Ecto neural progenitor cell (in vitro differentiated cells): ENCODE measurements around the gene MINK1.
"Not testable (repeated sequence)": the region's sequence is repeated elsewhere in the genome, so short reads cannot be mapped to it uniquely, and the experiment has no call there.

ENCODE experiments used
- DNase-seq: peaks from one replicate; pipeline ENCODE4 v3.0.0-alpha.2; 2018; ENCODE audit warnings: low spot score

Gene MINK1

DNA sequence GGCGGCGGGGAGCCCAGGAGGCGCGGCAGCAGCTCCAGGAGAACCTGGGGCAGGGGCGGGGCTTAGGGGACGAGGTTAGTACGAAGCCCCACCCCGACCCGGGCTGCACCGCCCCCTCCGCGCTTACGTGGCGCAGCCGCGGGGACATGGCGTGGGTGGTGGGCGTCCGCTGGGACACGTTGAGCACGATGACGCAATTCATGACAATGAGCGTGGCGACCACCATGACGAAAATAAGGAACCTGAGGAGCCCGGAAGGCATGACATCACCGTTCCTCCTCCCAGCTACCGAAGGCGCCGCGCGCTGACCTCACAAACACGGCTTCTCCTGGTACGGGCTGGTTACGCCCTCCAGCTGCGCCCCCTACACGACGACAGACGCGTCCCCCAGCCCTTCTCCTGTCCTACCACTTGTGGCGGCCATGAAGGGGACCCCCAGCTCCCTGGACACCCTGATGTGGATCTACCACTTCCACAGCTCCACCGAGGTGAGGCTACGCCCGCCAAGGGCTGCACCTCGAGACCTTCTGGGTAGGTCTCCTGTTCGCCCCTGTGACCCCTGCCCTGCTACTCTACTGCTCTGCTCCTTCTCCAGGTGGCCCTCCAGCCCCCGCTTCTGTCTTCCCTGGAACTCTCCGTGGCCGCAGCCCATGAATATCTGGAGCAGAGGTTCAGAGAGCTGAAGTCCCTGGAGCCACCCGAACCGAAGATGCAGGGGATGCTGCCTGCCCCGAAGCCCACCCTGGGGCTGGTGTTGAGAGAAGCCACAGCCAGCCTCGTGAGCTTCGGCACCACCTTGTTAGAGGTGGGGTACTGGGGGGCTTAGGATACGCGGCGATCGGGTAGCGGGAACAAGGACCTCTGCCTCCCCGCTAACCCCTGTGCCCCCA lies 66.4 kb downstream of the MINK1 start, which contains the start of gene C17orf107:
Gene C17orf107, plus strand, starts transcription at position 196 of the 890 bp plus-strand sequence. Its CDS starts 227 bp downstream, at position 423.
- DNase-seq: peak; percentile 80

DNA sequence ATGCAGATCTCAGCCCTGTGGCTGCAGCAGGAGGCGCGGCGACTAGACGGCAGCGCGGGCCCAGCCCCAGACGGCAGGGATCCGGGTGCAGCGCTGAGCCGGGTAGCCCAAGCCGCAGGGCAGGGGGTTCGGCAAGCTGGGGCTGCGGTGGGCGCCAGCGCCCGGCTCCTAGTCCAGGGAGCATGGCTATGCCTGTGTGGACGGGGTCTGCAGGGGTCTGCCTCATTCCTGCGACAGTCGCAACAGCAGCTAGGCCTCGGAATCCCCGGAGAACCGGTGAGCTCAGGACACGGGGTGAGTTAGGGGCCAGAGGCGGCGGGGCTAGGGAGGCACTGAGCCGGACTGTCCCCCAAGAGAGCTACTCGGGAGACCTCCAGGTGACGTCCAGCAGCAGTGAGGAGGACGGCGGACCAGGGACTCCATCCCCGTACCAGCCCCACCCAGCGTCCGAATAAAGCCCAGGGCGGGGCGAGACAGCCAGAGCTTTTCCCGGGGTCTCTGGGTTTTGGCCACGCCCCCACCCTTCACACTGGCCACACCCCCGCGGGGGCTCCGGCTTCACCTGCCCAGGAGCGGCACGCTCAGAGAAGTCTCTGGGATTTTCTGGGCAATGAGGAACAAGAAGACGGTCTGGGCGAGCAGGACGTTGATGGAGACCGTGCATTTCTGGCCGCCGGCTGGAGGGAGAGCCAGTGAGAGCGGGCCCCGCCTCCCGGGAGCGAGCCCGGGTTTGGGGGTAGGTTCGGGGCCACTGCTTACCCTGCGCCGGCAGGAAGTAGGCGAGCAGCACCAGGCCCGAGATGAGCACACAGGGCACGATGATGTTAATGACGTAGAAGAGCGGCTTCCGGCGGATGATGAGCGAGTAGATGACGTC lies 67.3 kb downstream of the MINK1 start:
- peak; percentile 88 for DNase-seq

DNA sequence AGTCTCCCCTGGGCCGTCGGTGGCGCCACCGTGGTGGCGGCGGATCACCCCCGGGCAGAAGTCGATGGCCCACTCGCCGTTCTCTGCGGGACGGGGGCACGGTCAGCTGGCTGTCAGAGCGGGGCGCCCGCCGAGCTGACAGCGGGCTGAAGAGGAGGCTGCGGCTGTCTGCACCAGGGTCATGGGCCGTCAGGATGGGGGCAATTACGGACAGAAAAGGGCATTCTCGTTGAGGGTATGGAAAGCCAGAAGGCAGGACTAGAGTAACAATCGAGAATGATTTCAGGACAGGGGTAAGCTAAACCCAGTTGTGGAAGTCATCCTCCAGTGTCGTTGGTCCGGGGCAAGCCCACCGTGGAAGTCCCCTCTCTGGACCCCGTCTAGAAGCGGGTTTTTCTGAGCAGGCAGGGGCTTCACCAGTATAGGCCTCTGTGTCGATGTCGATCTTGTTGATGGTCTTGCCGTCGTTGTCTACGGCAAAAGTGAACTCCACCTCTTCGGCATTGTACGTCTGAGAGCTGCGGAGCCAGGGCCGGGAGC lies 68.0 kb downstream of the MINK1 start:
- peak; percentile 52 for DNase-seq

DNA sequence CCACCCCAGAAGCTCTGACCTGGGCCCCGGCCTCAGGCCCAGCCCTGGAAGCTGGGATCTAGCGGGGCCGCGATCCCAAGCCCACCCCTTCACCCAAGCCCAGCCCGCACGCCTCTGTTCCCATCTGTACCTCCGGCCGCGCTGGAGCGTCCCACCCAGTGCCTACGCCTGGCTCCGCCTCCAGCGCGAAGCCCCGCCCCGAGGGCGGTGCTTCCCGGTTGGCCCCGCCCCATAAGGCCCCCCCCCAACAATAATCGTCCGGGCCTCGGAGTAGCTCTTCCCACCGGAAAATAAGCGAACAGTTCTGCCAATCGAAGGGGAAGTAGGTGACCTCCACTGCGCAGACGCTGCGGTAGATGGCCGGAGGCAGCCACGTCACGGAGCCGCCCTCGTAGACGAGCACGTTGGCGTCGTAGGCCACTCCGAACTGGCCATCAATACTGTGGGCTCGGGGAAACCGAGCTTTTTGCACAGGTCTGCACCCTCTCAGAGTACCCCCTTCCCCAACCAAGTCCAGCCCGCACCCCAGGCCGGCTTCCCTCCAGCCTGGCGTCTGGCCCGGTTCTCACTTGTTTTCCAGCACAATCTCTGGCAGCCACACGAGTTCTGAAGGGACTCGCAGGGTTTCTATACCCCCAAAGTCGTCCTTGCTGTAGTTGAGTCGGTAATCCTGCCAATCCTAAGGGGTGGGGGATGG lies 68.7 kb downstream of the MINK1 start:
- DNase-seq: peak; percentile 50

DNA sequence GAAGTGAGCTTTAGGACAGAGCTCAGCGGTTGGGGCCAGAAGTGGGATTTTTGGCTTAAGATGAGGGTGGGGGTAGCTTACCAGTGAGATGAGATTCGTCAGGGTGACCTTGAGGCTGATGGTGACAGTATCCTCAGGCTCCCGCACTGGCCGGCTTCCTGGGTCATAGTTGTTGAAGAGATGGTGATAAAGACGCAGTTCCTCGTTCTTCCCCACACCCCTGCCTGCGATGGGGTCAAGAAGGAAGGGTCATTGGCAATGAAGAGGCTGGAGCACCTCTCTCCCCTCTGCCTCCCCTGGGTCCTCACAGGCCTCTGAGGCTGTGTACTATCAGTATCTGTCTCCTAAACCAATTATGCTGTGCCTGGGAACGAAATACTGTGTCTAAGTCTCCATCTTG lies 69.4 kb downstream of the MINK1 start:
- DNase-seq: peak; percentile 49

DNA sequence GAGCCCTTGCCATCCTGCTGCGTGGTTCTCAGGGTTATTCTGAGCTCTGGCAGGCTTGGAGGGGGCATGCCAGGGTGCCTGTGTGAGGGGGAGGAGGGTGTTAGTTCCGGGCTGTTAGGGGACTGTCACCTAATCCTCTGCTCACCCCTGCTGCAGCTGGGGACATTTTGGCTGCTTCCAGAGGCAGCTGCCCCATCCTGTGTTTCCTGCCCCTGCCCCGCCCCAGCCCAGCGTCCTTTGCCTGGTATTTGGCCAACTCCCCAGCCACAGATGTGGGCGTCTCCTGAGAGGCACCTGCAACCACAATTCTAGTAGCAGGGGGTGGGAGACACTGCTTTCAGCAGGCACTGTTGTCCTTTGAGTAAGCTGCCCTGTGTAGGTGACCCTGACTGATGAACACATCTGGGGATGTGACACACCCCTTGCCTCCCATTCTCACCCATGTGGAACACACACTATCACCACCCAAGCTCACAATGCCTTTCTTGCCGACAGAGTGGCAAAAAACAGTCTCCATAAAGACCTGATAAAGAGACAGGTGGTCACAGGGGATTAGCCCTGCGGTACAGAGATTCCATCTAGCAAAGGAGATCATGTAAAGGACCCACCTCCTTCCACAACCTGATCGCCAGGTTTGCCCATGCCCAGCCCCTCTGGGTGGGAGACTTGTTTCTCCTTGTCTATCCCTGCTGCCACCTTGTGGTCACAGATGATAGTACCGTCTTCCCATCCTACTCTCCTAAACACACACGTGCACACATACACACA lies 70.1 kb downstream of the MINK1 start, which contains the start of gene CHRNE:
Gene CHRNE, minus strand, starts transcription at position 48 of the 768 bp plus-strand sequence. Its CDS starts 35 bp downstream, at position 13.
- DNase-seq: peak; percentile 84

DNA sequence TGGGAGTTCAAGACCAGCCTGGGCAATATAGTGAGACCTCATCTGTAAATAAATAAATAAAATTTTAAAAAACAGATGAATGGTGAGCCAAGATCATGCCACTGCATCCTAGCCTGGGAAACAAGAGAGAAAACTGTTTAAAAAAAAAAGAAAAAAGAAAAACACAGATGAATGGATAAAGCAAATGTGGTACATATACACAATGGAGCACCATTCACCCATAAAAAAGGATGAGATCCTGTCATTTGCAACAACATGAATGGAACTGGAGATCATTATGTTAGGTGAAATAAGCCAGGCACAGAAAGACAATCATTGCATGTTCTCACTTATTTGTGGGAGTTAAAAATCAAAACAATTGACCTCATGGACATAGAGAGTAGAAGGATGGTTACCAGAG lies 73.5 kb downstream of the MINK1 start:
- not testable (repeated sequence) for DNase-seq

DNA sequence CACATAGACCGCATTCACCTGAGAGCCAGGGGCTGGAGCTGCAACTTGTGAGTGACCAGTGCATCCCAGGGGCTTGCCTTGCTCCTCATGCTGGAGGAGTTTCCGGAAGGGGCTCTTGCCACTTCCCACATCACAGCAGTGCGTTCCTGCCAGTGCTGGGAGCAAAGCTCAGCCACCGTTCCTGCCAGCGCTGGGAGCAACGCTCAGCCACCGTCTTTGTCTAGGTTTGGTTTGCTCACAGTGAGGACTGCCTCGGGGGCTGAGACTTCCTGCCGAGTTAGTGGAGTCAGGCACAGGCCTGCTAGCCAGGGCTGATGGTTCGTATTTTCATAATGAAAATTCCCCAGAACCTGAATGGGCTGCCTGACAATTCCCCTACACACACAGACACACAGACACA lies 75.2 kb downstream of the MINK1 start:
- DNase-seq: peak; percentile 78

DNA sequence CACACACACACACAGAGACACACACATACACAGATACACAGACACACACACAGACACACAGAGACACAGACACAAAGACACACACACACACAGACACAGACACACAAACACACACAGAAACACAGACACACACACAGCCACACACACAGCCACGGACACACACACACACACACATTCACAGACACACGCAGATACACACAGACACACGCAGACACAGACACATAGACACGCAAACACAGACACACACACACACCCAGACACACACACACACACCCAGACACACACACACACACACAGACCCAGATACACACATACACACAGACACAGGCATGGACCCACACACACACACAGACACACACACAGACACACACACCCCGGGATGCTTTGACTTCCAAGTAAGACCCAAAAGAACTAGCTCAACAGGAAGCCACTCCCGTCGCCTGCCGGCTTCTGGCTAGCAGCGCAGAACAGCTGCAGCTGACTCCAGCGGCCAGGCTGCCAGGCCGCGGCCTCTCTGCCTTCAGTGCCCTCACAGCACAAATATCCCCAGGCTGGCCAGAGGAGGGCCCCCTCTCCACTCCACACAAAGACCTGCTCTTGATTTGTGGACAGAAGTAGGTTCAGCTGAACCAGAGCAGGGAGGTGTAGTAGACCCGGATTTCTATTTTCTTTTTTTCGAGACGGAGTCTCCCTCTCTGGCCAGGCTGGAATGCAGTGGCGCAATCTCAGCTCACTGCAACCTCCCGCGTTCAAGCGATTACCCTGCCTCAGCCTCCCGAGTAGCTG lies 75.8 kb downstream of the MINK1 start:
- DNase-seq: peak; percentile 95

DNA sequence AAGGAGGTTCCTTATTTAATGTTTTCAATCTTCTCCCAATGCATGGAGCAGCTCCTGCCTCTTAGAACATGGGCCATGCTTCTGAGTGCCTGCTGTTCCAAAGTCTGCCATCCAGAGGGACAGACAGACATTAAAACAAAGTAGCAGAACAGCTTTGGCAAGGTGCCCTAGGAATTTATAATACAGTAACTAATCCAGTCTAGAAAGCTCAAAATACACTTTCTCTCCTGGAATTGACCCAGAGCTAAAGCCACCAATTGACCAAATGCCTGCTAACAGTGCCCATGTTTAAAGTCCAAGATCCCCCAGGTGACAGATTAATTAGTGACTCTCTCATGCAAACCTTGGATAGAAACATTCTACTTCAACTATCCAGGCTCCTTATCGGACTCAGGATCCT lies 80.9 kb downstream of the MINK1 start:
- no peak for DNase-seq

DNA sequence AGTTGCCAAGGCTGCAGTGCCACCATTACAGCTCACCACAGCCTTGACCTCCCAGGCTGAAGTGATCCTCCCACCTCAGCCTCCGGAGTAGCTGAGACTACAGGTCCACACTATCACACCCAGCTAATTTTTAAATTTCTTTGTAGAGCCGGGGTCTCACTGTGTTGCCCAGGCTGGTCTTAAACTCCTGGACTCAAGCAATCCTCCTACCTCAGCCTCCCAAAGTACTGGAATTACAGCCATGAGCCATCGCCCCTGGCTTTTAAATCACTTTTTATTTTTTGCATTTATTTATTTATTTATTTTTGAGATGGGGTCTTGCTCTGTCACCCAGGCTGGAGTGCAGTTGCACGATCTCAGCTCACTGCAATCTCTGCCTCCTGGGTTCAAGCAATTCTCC lies 81.4 kb downstream of the MINK1 start:
- DNase-seq: not testable (repeated sequence)

DNA sequence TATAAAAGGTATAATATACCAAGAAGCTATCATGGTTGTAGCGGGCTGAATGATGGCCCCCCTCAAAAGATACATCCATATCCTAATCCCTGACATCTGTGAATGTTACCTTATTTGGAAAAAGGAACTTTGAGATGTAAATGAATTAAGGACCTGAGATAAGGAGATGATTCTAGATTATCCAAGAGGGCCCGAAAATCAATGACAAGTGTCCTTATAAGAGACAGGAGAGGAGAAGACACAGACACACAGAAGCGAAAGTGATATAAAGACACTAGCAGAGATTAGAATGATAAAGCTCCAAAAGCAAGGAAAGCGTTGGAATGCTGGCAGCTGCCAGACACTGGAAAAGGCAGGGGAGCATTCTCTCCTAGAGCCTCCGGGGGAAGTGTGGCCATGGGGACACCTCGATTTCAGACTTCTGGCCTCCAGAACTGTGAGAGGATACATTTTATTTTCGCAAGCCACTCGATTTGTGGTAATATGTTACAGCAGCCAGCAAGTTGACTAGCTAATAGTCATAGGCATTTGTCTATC lies 86.4 kb downstream of the MINK1 start:
- peak; percentile 41 for DNase-seq

DNA sequence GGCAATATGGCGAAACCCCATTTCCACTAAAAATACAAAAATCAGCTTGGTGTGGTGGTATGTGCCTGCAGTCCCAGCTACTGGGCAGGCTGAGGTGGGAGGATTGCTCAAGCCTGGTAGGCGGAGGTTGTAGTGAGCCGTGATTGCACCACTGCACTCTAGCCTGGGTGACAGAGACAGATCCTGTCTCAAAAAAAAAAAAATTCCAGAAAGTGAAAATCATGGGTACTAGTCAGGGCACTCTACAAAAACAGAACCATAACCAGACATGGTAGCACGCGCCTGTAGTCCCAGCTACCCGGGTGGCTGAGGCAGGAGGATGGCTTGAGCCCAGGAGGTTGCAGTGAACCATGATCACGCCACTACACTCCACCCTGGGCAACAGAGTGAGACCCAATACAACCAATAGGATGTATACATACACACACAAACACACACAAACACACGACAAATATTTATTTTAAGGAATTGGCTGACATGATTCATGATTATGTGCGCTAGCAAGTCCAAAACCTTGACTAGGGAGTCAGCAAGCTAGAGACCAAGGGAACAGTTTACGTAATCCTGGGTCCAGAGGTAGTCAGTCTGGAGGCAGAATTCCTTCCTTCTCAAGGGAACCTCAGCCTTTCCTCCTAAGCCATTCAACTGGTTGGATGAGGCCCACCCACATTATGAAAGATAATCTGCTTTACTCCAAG lies 87.4 kb downstream of the MINK1 start:
- DNase-seq: no peak

DNA sequence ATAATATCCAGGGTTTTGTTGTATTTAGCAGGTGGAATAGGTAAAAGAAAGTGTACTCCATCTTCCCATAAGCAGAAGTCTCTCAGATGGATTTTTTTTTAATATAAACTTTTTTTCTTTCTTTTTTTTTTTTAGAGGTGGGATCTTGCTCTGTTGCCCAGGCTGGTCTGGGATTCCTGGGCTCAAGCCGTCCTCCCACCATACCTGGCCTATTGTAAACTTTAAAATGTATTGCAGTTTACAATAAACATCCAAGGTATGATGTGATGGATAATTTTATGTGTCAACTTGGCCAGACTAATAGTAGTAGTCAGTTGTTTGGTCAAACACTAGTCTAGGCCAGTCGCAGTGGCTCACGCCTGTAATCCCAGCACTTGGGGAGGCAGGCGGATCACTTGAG lies 88.2 kb downstream of the MINK1 start:
- DNase-seq: no peak

DNA sequence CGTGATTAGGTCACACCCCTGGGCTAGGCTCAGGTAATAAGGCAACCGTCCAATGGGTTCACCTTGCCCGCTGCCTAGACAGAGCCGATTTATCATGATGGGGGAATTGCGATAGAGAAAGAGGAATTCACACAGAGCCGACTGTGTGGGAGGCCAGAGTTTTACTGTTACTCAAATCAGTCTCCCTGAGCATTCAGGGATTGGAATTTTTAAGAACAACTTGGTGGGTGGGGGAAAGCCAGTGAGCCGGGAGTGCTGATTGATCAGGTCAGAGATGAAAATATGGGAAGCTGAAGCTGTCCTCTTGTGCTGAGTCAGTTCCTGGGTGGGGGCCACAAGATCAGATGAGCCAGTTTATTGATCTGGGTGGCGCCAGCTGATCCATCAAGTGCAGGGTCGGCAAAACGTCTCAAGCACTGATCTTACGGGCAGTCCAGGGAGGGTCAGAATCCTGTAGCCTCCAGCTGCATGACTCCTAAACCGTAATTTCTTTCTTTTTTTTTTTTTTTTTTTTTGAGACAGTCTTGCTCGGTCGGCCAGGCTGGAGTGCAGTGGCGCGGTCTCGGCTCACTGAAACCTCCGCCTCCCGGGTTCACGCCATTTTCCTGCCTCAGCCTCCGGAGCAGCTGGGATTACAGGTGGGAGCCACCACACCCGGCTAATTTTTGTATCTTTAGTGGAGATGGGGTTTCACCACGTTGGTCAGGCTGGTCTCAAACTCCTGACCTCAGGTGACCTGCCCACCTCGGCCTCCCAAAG lies 93.6 kb downstream of the MINK1 start:
- not testable (repeated sequence) for DNase-seq

DNA sequence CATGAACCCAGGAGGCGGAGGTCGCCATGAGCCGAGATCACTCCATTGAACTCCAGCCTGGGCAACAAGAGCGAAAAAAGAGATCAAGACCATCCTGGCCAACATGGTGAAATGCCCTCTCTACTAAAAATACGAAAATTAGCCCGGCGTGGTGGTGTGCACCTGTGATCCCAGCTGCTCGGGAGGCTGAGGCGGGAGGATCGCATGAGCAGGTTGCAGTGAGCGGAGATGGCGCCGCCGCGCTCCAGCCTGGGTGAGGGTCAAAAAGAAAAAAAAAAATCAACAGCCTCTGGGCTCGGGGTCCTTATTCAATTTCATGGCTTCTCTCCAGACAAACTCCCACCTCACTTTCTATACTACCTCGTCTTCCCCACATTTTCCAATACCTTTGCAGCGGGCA lies 95.7 kb downstream of the MINK1 start:
- no peak for DNase-seq

DNA sequence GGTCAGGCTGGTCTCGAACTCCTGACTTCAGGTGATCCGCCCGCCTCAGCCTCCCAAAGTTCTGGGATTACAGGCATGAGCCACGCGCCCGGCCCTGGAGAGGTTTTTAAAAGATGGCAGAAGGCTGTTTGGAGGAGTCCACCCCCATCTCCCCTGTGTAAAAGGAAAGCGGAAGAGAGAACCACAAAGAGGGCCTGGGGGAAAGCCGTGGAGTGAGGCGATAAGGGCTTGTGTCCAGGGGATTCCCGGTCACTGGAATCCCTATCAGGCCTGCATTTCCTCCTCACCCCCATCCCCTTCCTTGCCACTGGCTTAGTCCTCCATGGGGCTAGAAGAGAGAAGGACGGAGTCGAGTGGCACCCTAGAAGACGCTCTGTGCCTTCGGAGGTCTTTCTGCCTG lies 98.8 kb downstream of the MINK1 start, which contains the start of gene GP1BA:
Gene GP1BA, plus strand, starts transcription at position 315 of the 400 bp plus-strand sequence. CDS start 328 bp downstream, outside the sequence.
- no peak for DNase-seq

DNA sequence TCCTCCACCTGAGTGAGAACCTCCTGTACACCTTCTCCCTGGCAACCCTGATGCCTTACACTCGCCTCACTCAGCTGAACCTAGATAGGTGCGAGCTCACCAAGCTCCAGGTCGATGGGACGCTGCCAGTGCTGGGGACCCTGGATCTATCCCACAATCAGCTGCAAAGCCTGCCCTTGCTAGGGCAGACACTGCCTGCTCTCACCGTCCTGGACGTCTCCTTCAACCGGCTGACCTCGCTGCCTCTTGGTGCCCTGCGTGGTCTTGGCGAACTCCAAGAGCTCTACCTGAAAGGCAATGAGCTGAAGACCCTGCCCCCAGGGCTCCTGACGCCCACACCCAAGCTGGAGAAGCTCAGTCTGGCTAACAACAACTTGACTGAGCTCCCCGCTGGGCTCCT lies 99.6 kb downstream of the MINK1 start:
- peak; percentile 46 for DNase-seq
